Eye (tissue), 1 donor: ENCODE results near the gene SLC27A1.
A peak's percentile ranks its signal among the peaks of the same experiment; 100 is the strongest.
"Not testable (repeated sequence)": the region's sequence is repeated elsewhere in the genome, so short reads cannot be mapped to it uniquely, and the experiment has no call there.

Experiments
- DNase-seq: peaks from one replicate; pipeline ENCODE4 v3.0.0-alpha.2; 2015

Gene SLC27A1

DNA sequence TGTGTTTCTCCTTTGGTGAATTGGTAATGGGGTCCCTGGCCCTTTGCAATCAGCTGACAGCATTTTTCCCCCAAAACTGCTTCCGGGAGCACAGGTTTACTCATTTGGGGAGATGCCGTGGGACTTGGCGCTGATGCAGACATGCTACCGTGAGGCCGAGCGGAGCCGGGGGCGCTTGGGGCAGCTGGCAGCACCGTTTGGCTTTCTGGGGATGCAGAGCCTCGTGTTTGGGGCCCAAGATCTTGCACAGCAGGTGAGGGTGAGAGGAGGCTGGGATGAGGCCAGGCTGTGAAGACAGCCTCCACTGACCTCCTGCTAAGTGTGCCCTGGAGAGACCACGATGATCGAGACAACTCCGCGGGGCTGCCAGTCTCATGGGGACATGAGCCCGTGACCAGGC, 71.7 kb downstream of the SLC27A1 start:
- no peak for DNase-seq

DNA sequence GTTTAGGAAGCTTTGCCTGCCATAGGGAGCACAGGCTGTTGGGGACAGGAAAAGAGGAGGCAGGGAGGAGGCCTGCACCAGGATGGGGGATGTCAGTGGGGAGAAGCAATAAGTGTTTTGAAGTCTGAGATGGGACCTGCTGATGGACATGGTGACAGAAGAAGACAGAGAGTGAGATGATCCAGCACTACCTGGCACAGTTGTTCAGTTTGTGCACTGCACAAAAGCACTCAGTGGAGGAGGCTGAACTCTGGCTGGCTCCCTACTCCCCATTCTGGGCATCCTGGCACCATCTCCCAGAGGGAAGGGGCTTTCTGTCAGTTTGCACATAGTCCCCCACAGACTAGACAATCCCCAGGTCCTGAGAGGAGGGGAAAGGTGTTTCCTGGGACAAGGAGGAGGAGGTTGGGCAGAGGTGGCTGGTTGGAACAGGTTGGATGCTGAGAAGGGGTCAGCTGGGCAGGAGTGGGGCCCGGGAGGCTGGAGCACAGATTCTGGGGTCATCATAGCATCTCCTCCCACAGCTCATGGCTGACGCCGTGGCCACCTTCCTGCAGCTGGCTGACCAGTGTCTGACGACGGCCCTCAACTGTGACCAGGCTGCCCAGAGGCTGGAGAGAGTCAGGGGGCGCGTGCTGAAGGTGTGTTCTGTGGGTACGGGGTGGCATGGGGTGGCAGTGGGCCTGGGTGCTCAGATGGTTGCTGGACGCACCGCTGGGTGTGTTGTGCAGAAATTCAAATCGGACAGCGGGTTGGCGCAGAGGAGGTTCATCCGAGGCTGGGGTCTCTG, 72.7 kb downstream of the SLC27A1 start:
- DNase-seq = no peak

DNA sequence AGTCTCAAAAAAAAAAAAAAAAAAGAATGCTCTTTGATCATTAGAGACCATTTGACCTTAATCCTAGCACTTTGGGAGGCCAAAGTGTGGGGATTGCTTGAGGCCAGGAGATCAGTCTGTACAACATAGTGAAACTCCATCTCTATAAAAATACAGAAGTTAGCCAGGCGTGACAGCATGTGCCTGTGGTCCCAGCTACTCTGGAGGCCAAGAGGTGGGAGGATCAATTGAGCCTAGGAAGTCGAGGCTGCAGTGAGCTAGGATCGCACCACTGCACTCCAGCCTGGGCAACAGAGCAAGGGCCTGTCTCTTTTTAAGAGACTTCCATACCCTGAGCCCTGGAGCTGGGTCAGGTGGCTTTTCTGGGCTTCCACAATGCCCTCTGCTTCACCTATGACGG, 73.7 kb downstream of the SLC27A1 start:
- DNase-seq = no peak

DNA sequence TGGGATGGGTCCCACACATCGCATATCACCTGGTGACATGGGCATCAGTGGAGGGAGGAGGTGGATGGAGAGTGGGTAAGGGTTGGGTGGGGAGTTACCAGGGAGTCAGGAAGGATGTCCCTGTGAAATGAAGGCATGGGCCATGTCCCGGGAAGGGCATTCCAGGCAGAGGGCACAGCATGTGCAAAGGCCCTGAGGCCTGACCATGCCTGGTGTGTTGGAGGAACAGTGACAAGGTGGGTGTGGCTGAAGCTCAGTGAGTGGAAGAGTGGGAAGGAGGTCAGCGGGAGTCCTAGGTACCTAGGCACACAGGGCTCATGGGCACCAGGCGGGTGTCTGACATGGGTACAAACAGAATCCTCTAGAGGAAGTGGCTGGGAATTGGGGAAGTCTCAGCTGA, 74.1 kb downstream of the SLC27A1 start:
- DNase-seq = no peak

DNA sequence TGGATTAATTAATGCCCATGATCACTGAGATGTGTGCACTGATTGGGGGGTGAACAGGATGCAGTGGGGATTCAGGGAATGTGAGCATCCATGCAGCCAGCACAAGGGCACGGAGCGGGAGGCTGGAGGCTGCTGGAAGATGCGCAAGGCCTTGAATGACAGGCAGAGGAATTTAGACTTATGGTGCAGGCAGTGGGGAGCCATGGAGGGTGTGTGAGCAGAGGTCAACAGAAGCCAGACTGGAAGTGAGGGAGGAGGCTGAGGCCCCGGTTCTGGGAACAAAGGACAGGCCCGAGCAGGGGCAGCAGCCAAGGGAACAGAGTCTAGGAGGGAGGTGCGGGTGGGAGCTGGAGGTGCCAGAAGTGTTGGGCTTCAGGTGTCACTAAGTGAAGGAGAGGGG, 77.8 kb downstream of the SLC27A1 start:
- DNase-seq = no peak

DNA sequence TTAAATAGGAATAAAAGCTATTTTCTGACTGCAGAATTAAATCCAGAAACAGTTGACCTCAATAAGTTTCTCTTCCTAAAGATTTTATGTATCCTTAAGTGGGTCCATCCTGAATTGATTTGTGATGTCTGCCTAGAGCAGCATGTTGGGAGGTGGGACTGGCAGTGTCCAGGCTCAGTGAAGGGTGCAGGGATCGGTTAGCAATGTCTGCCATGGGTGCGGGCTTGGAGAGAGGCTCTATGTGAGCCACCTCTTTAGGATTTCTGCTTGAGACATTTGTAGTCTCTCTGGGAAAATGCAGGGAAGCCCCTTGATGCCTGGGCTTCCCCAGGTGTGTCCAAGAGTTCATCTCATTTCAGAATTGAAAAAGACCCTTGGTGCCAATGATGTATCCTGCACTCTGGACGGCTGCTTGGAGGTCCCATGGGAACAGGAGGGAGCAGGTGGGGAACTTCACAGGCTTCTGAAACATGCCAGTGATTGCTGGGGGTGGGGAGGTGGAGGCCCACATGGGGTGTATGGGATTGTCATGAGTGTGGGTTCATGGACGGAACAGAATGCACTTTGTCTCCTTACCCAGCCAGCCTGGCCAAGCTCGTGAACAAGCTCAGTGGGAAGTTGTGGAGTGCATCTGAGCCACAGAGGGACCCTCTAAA, 78.9 kb downstream of the SLC27A1 start:
- no peak for DNase-seq

DNA sequence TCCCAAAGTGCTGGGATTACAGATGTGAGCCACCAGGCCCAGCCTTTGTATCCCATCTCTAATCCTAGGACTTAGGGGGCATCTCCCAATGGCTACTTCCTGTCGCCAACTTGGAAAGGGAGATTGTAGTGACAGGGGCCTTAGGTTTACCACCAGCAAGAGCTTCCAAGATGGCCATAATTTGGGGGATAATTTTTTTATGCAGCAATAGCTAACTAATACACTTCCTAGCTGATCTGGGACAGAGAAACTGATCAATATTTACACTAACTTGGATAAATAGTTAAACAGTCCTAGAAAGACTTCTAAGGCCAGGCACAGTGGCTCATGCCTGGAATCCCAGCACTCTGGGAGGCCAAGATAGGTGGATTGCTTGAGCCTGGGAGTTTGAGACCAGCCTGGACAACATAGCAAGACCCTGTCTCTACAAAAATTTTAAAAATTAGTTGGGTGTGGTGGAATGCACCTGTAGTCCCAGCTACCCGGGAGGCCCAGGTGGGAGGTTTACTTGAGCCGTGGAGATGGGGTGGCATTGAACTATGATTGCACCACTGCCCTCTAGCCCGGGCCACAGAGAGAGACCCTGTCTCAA, 79.8 kb downstream of the SLC27A1 start:
- no peak for DNase-seq

DNA sequence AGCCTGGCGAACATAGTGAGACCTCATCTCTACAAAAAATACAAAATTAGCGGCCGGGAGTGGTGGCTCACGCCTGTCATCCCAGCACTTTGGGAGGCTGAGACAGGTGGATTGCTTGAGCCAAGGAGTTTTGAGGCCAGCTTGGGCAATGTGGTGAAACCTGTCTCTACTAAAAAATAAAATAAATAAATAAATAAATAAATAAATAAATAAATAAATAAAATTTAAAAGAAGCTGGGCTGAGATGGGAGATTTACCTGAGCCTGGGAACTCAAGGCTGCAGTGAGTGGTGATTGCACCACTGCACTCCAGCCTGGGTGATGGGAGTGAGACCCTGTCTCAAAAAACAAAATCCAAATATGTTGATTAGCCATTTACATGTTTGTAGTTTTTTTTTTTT, 82.4 kb downstream of the SLC27A1 start:
- not testable (repeated sequence) for DNase-seq

DNA sequence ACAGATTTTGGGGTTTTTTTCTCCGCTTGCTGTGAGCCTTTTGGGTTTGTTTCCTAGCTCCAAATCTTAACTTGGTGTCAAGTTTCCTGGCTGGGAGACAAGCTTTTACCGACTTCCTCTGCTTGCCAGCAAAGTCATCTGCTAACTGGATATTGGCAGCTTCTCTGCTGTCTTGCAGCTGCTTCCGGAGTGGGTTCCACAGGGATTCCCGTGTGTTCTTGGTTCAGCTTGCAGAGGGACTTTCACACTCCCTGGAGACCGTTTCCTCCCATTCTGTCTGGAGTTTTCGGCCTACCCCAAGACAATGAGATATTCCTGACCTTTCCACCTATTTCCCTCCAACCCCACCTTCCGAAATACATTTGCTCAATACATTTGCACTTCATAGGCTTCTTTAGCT, 82.9 kb downstream of the SLC27A1 start:
- DNase-seq = peak; percentile 53

DNA sequence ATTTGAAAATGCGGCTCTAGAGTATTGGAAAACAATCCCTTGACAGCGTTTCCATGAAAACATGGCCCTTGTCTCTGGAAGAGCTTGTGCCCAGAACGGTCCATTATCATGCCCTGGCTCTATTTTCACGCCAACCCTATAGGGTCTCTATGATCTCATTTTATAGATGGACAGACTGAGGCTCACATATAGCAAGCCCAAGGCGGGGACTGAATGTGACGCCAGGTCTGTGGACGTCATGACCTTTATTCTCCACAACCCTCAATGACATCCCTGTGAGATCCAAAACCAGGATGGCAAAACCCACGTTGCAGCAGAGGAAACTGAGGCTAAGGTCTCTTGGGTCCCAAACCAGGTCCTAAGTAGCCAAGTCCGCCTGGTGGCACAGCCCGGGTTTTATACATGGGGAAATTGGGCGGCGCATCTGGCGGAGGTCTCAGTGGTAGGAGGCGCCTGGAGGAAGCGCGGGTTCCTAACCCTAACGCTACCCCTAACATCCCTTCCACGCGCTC, 84.7 kb downstream of the SLC27A1 start:
- DNase-seq = no peak

DNA sequence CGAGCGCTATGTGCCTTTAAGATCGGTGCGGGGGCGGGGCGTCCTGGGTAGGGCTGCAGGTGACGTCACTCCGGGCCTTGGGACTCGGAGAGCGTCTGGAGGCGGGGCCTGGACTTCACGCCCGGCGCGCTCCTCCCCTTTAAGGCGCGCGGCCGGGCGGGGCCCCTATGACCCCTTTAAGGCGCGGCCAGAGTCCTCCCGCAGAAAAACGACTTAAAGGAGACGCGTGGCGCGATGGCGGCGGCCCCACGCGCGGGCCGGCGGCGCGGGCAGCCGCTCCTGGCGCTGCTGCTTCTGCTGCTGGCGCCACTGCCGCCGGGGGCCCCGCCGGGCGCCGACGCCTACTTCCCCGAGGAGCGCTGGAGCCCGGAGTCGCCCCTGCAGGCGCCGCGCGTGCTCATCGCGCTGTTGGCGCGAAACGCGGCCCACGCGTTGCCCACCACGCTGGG, 85.2 kb downstream of the SLC27A1 start, which contains the start of gene COLGALT1:
Gene COLGALT1, plus strand, starts transcription at position 170 of the 449 bp plus-strand sequence. Its CDS starts 65 bp downstream, at position 235.
- peak; percentile 99 for DNase-seq
